Karpas-422 (cell line): ENCODE measurements around the gene CINP. TPM values are rescaled to one million over a fixed set of nuclear protein-coding genes. Genes with fewer than 3 reads are reported as not detected.

ENCODE experiments used
- DNase-seq: peaks from one replicate; pipeline ENCODE4 v3.0.0-alpha.2; 2015
- H2AFZ ChIP-seq: fragments of 200-600 bp; sonication (generic); 2 replicates; pipeline ENCODE4 v1.6.1; 2014; ENCODE audit warnings: antibody characterized with exemption, low read length, mixed read lengths
- H3K27ac ChIP-seq: fragments of 200-600 bp; sonication (generic); 2 replicates; pipeline ENCODE4 v1.5.1; 2014; ENCODE audit warnings: mild to moderate bottlenecking, low read length, moderate library complexity
- H3K27me3 ChIP-seq: fragments of 200-600 bp; sonication (generic); 2 replicates; pipeline ENCODE4 v1.6.1; 2014; ENCODE audit warnings: low read length, mixed read lengths
- H3K36me3 ChIP-seq: fragments of 200-600 bp; sonication (generic); 2 replicates; pipeline ENCODE4 v1.6.1; 2014; ENCODE audit warnings: low read length, mixed read lengths; ENCODE audit not compliant: insufficient read depth
- H3K4me1 ChIP-seq: fragments of 200-600 bp; sonication (generic); 2 replicates; pipeline ENCODE4 v1.6.1; 2014; ENCODE audit warnings: mild to moderate bottlenecking, low read length, mixed read lengths
- H3K4me2 ChIP-seq: fragments of 200-600 bp; sonication (generic); 2 replicates; pipeline ENCODE4 v1.6.1; 2014; ENCODE audit warnings: low read length, low read depth, mild to moderate bottlenecking; ENCODE audit not compliant: poor library complexity, severe bottlenecking
- H3K4me3 ChIP-seq: fragments of 200-600 bp; sonication (generic); 2 replicates; pipeline ENCODE4 v1.5.1; 2014; ENCODE audit warnings: mild to moderate bottlenecking, antibody characterized with exemption, low read length, mixed read lengths
- H3K79me2 ChIP-seq: fragments of 200-600 bp; sonication (generic); 2 replicates; pipeline ENCODE4 v1.6.1; 2014; ENCODE audit warnings: mild to moderate bottlenecking, low read length, mixed read lengths
- H3K9ac ChIP-seq: fragments of 200-600 bp; sonication (generic); 2 replicates; pipeline ENCODE4 v1.6.0; 2014; ENCODE audit warnings: low read length
- H3K9me2 ChIP-seq: fragments of 200-600 bp; sonication (generic), shearing (Covaris generic); replicated peaks from 2 replicates; pipeline ENCODE4 v1.6.0; 2014; ENCODE audit warnings: mild to moderate bottlenecking, low read length, moderate library complexity; ENCODE audit not compliant: insufficient read depth
- H3K9me3 ChIP-seq: fragments of 300-700, 200-600 bp; sonication (generic); 2 replicates; pipeline ENCODE4 v1.6.1; 2014; ENCODE audit warnings: low read length, mixed read lengths
- H4K20me1 ChIP-seq: fragments of 200-600 bp; sonication (generic); 2 replicates; pipeline ENCODE4 v1.6.1; 2014; ENCODE audit warnings: mild to moderate bottlenecking, antibody characterized with exemption, low read length, low read depth; ENCODE audit not compliant: insufficient read depth
- total RNA-seq: library from RNA; depleted of rRNA; stranded (reverse); fragments of >200 nt; shearing (Covaris generic); gene quantifications from 2 replicates; pipeline ENCODE4 v1.2.3, GENCODE V29; 2014; ENCODE audit warnings: low replicate concordance; rRNA removed

Gene CINP
- 37.9 and 44.4 TPM in 2 replicates for total RNA-seq

GRCh38 chr14:102362545-102363181 lies at the start of gene CINP, which contains the start of gene TECPR2:
CINP (minus strand) TSS chr14:102362890; CDS start chr14:102362851, 39 bp downstream.
TECPR2 (plus strand) TSS chr14:102362941; CDS start chr14:102376722, 13,781 bp downstream.
- Histone ChIP-seq H3K27me3 (no peaks in the 10 kb centered on the region), H3K9ac (peak within 1 kb of the TSS; percentile 86), H3K9me2 (no peaks in the 10 kb centered on the region), H3K9me3 (no peaks in the 10 kb centered on the region), H2AFZ (peak within 1 kb of the TSS; percentile 95), H3K79me2 (peaks cover 21% of the 10 kb centered on the region), H3K4me1 (peaks cover 34% of the 10 kb centered on the region), H3K27ac (no peak within 1 kb of the TSS), H3K4me3 (peak within 1 kb of the TSS; percentile 89), H3K4me2 (peak within 1 kb of the TSS; percentile 94), H3K36me3 (peaks cover 4% of the 10 kb centered on the region; the same call in 1 of the 2 replicates), H4K20me1 (peaks cover 26% of the 10 kb centered on the region)
- DNase-seq, result peak; percentile 99

- no peak for DNase-seq
- Histone ChIP-seq H3K27ac (no peak overlapping the region), H3K9ac (no peak overlapping the region), H3K4me1 (no peaks in the 10 kb centered on the region), H2AFZ (no peak overlapping the region), H3K79me2 (no peaks in the 10 kb centered on the region), H4K20me1 (no peaks in the 10 kb centered on the region), H3K4me2 (no peak overlapping the region), H3K4me3 (no peak overlapping the region), H3K9me2 (no peaks in the 10 kb centered on the region), H3K27me3 (no peaks in the 10 kb centered on the region), H3K9me3 (no peaks in the 10 kb centered on the region), H3K36me3 (no peaks in the 10 kb centered on the region)
Observed at GRCh38 chr14:102408724-102409123, 46.0 kb upstream of the CINP start.

- Histone ChIP-seq H3K9ac (no peak overlapping the region), H3K36me3 (no peaks in the 10 kb centered on the region), H3K79me2 (no peaks in the 10 kb centered on the region), H3K9me3 (peaks cover 13% of the 10 kb centered on the region), H3K27me3 (no peaks in the 10 kb centered on the region), H3K4me3 (no peak overlapping the region), H2AFZ (no peak overlapping the region), H4K20me1 (no peaks in the 10 kb centered on the region), H3K4me1 (no peaks in the 10 kb centered on the region), H3K4me2 (no peak overlapping the region), H3K9me2 (no peaks in the 10 kb centered on the region), H3K27ac (no peak overlapping the region)
- no peak for DNase-seq
Observed at GRCh38 chr14:102407258-102407657, 44.6 kb upstream of the CINP start.

GRCh38 chr14:102403028-102403427 lies 40.3 kb upstream of the CINP start:
- Histone ChIP-seq H3K9ac (no peak overlapping the region), H3K36me3 (no peaks in the 10 kb centered on the region), H3K4me1 (no peaks in the 10 kb centered on the region), H3K79me2 (no peaks in the 10 kb centered on the region), H3K9me3 (peaks cover 32% of the 10 kb centered on the region), H3K9me2 (no peaks in the 10 kb centered on the region), H2AFZ (no peak overlapping the region), H3K4me3 (no peak overlapping the region), H3K4me2 (no peak overlapping the region), H4K20me1 (no peaks in the 10 kb centered on the region), H3K27me3 (no peaks in the 10 kb centered on the region), H3K27ac (no peak overlapping the region)
- DNase-seq, result no peak

GRCh38 chr14:102396521-102396920 lies 33.8 kb upstream of the CINP start:
- Histone ChIP-seq H3K9me3 (peaks cover 15% of the 10 kb centered on the region), H2AFZ (no peak overlapping the region), H3K9me2 (no peaks in the 10 kb centered on the region), H4K20me1 (no peaks in the 10 kb centered on the region), H3K4me2 (no peak overlapping the region), H3K4me3 (no peak overlapping the region), H3K36me3 (no peaks in the 10 kb centered on the region), H3K79me2 (no peaks in the 10 kb centered on the region), H3K4me1 (no peaks in the 10 kb centered on the region), H3K9ac (no peak overlapping the region), H3K27me3 (no peaks in the 10 kb centered on the region), H3K27ac (no peak overlapping the region)
- no peak for DNase-seq

- Histone ChIP-seq H3K9ac (no peak overlapping the region), H4K20me1 (no peaks in the 10 kb centered on the region), H3K27me3 (no peaks in the 10 kb centered on the region), H3K36me3 (no peaks in the 10 kb centered on the region), H3K9me3 (peaks cover 9% of the 10 kb centered on the region), H3K4me2 (no peak overlapping the region), H3K4me3 (no peak overlapping the region), H3K9me2 (no peaks in the 10 kb centered on the region), H3K4me1 (no peaks in the 10 kb centered on the region), H3K27ac (no peak overlapping the region), H3K79me2 (no peaks in the 10 kb centered on the region), H2AFZ (no peak overlapping the region)
- no peak for DNase-seq
Observed at GRCh38 chr14:102394717-102395375, 32.2 kb upstream of the CINP start.

- no peaks in the 10 kb centered on the region for H3K79me2 ChIP-seq
- H3K36me3 ChIP-seq, result no peaks in the 10 kb centered on the region
- no peaks in the 10 kb centered on the region; the same call in 1 of the 2 replicates for H4K20me1 ChIP-seq
- no peak overlapping the region for H3K4me2 ChIP-seq
- H3K4me1 ChIP-seq, result no peaks in the 10 kb centered on the region
- H3K9me3 ChIP-seq, result no peaks in the 10 kb centered on the region
- H3K9me2 ChIP-seq, result no peaks in the 10 kb centered on the region
- no peak overlapping the region for H3K27ac ChIP-seq
- no peak for DNase-seq
- H3K9ac ChIP-seq, result no peak overlapping the region
- no peak overlapping the region for H2AFZ ChIP-seq
- H3K27me3 ChIP-seq, result no peaks in the 10 kb centered on the region
- H3K4me3 ChIP-seq, result no peak overlapping the region
Observed at GRCh38 chr14:102392506-102392905, 29.8 kb upstream of the CINP start.

GRCh38 chr14:102390064-102390855 lies 27.6 kb upstream of the CINP start:
- H3K9me3 ChIP-seq, result no peaks in the 10 kb centered on the region
- no peak overlapping the region for H3K4me3 ChIP-seq
- no peak overlapping the region for H3K27ac ChIP-seq
- H3K27me3 ChIP-seq, result no peaks in the 10 kb centered on the region
- no peaks in the 10 kb centered on the region for H3K79me2 ChIP-seq
- no peak for DNase-seq
- H4K20me1 ChIP-seq, result no peaks in the 10 kb centered on the region; the same call in 1 of the 2 replicates
- H3K4me2 ChIP-seq, result no peak overlapping the region
- H3K36me3 ChIP-seq, result no peaks in the 10 kb centered on the region
- H2AFZ ChIP-seq, result no peak overlapping the region
- H3K9me2 ChIP-seq, result no peaks in the 10 kb centered on the region
- no peak overlapping the region for H3K9ac ChIP-seq
- H3K4me1 ChIP-seq, result no peaks in the 10 kb centered on the region
